ENCODE measurements around the gene ANKRD34A. TPM values are rescaled to one million over a fixed set of nuclear protein-coding genes. Genes with fewer than 3 reads are reported as not detected.

The ANKRD34A gene
- 1 to 10 TPM in 1 of 2 donors, under 1 TPM in 1; 0.82 to 1.2 TPM for total RNA-seq
- polyA plus RNA-seq (ENCODE audit: insufficient read length in 6 of 6): 1 to 10 TPM in 3 of 6 donors, under 1 TPM in 3; 0.73 to 1.3 (median 0.91) TPM
- long read RNA-seq, donor 1: 0 reads
- long read RNA-seq, donor 2: 0 reads
- long read RNA-seq, donor 3, partial matches to known transcripts: 83 of 108 reads
- long read RNA-seq, donor 3, other reads (novel, unspliced or antisense): 25 of 108 reads
- long read RNA-seq, donor 4: 0 reads
- long read RNA-seq, donor 5: 0 reads
- long read RNA-seq, donor 6: 0 reads
- long read RNA-seq, donor 7, partial matches to known transcripts: 30 of 49 reads
- long read RNA-seq, donor 7, other reads (novel, unspliced or antisense): 19 of 49 reads
- long read RNA-seq, donor 8, partial matches to known transcripts: 111 of 136 reads
- long read RNA-seq, donor 8, other reads (novel, unspliced or antisense): 25 of 136 reads
- long read RNA-seq, donor 9: 0 reads
- long read RNA-seq, donor 10: 0 reads
- long read RNA-seq, donor 11, partial matches to known transcripts: 45 of 85 reads
- long read RNA-seq, donor 11, other reads (novel, unspliced or antisense): 39 of 85 reads
- long read RNA-seq, donor 12, partial matches to known transcripts: 126 of 126 reads
- long read RNA-seq, donor 12, other reads (novel, unspliced or antisense): 0 of 126 reads

DNA sequence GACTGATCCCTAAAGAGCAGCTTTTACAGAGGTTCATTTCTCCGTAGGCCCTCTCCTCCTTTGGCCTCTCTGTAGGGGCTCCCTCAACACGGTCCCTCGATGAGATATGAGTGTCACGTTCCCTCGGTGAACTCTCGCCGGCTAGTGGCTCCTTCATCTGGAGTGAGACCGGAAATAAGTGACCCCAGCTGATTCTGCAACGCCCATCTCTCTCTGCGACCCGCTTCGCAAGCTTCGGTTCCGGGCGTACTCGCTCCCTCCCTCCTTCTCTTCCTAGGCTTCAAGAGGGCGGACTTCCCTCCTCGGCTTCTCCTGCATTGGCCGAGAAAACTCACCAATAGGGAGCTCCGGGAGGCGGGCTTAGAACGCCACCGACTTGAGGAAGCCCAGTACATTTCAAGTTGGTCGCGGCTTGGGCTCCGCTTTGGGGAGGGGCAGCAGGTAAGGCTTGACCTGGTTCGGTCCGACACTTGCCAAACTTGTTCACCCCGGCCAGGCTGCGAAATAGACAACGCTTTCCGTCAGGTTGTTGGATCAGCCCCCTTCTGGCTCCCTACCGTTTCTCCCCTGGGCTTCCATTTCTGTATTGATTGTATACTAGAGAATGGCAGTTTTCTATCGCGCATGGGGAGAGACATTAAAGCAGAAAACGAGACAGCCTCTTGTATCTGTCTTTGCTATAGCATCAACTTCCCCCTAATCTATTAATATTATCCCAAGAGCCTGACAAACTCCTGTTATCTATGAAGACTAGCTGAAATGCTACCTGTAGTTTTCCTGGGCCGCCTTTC is at the start of gene ANKRD34A, which contains the start of gene POLR3GL:
Gene ANKRD34A, minus strand, starts transcription at position 248 of the 791 bp plus-strand sequence. CDS start 2,816 bp downstream, outside the sequence.
Gene POLR3GL, plus strand, starts transcription at position 363 of the 791 bp plus-strand sequence. CDS start 10,176 bp downstream, outside the sequence.
- intact Hi-C loops (cut with DNase I): no loop called here
- peak; percentile 90 to 97 (median 97) for DNase-seq
- peaks cover 0 to 6% of the 10 kb centered on the region in 2 donors for H3K9me3 ChIP-seq
- peak; percentile 92 for ATAC-seq
- peak within 1 kb of the TSS; percentile 52 to 62 for H3K4me3 ChIP-seq
- H3K27me3 ChIP-seq: peaks cover 0 to 29% of the 10 kb centered on the region in 2 donors
- H3K36me3 ChIP-seq: no peaks in the 10 kb centered on the region
- peak within 1 kb of the TSS; percentile 83 to 91 for H3K27ac ChIP-seq
- TF ChIP-seq, protein P1, sequence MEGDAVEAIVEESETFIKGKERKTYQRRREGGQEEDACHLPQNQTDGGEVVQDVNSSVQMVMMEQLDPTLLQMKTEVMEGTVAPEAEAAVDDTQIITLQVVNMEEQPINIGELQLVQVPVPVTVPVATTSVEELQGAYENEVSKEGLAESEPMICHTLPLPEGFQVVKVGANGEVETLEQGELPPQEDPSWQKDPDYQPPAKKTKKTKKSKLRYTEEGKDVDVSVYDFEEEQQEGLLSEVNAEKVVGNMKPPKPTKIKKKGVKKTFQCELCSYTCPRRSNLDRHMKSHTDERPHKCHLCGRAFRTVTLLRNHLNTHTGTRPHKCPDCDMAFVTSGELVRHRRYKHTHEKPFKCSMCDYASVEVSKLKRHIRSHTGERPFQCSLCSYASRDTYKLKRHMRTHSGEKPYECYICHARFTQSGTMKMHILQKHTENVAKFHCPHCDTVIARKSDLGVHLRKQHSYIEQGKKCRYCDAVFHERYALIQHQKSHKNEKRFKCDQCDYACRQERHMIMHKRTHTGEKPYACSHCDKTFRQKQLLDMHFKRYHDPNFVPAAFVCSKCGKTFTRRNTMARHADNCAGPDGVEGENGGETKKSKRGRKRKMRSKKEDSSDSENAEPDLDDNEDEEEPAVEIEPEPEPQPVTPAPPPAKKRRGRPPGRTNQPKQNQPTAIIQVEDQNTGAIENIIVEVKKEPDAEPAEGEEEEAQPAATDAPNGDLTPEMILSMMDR (IDR thresholded peaks at IDR 0.05): no peak
- peaks cover 18 to 57% of the 10 kb centered on the region in 2 donors for H3K4me1 ChIP-seq

DNA sequence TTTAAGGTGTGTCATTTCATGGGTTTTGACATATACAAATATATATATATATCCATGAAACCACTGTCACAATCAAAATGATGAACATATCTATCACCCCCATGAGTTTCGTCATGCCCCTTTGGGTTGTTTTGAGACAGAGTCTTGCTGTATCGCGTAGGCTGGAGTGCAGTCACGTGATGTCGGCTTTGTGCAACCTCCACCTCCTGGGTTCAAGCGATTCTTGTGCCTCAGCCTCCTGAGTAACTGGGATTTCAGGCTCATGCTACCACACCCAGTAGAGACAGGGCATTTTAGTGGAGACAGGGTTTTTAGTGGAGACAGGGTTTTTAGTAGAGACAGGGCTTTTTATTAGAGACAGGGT is 49.2 kb upstream of the ANKRD34A start:
- Histone ChIP-seq H3K9me3 (no peaks in the 10 kb centered on the region), H3K27me3 (peaks cover 0 to 4% of the 10 kb centered on the region in 2 donors), H3K36me3 (no peaks in the 10 kb centered on the region), H3K4me1 (peaks cover 0 to 36% of the 10 kb centered on the region in 2 donors), H3K27ac (no peak overlapping the region), H3K4me3 (no peak overlapping the region)
- no peak for ATAC-seq
- intact Hi-C loops (cut with DNase I): loop anchor here in 1 of 2 donors (10.0 kb wide), 1 partner anchor 169 kb away; the partner anchor contains the start of gene NUDT17
- TF ChIP-seq, protein P1 (IDR thresholded peaks at IDR 0.05): no peak
- DNase-seq: no peak

DNA sequence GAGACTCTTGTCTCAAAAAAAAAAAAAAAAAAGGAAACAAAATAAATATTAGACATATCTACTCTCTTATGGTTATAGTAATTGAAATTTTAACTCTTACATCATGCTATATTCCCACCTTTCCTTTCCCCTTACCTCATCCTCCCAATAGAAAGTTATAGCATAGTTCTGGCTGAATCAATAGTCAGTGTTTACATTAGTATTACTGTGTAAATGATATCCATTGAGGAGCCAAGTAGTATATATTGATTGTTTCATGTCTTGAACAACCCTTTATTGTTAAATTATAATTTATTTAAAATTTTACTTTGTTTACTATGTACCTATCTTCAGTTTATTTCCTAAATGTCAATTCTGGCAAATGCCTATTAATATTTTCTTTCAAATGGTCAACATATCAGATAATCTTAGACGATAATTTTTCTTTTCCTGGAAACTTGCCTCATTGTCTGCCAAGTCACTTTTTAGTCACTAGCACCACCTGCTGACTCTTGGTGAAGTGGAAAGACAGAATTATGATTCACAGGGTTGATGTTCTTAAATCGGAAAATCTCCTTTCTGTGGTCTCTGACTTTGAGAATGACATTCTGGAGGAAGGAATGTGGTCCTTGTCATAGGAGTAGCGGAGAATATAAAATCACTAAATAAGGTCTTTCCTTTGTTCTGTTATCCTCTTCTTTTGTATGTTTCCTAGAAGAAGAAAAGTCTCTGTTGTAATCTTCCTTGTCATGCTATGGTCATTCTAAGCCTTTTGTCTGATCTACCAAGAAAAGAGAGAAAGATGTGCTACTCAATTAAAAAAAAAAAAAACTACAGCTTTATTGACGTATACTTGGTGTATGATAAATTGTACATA is 48.6 kb upstream of the ANKRD34A start:
- Histone ChIP-seq H3K4me3 (no peak overlapping the region), H3K27me3 (no peaks in the 10 kb centered on the region), H3K27ac (no peak overlapping the region), H3K9me3 (no peaks in the 10 kb centered on the region), H3K36me3 (no peaks in the 10 kb centered on the region), H3K4me1 (peaks cover 0 to 37% of the 10 kb centered on the region in 2 donors)
- peak; percentile 67 for ATAC-seq
- peak in 2 of 4 donors; percentile 63 to 73 for DNase-seq
- TF ChIP-seq, protein P1 (IDR thresholded peaks at IDR 0.05): peak; percentile 31 to 64
- intact Hi-C loops (cut with DNase I): loop anchor here in 1 of 2 donors (10.0 kb wide), 1 partner anchor 168 kb away; the partner anchor contains the start of gene NUDT17

DNA sequence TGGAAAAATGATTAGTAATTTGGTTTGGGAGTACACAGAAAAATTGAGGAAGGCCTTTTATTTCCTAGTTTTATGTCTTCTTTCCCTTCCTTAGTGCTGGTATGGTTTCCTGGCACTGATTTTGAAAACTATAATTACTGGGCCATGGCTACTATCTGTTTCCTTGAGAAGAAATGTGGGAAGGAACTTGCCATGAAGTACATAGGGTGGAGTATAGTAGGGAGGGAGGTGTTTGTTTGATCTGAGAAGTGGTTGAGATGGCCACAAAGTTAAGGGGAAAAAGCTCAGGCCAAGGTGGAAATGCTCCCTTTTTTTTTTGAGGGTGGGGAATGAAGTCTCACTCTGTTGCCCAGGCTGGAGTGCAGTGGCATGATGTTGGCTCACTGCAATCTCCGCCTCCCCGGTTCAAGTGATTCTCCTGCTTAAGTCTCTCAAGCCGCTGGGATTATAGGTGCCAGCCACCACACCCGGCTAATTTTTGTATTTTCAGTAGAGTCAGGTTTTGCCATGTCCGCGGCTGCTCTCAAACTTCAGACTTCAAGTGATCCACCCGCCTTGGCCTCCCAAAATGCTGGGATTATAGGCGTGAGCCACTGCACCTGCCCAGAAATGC is 45.9 kb upstream of the ANKRD34A start:
- peak in 1 of 4 donors; percentile 55 for DNase-seq
- H3K4me1 ChIP-seq: peaks cover 0 to 63% of the 10 kb centered on the region in 2 donors

More for the DNA sequence above, 45.9 kb upstream of the ANKRD34A start:
- Histone ChIP-seq H3K36me3 (no peaks in the 10 kb centered on the region), H3K4me3 (no peak overlapping the region), H3K27me3 (no peaks in the 10 kb centered on the region), H3K27ac (peak overlapping the region; percentile 66 to 73), H3K9me3 (no peaks in the 10 kb centered on the region)
- TF ChIP-seq, protein P1 (IDR thresholded peaks at IDR 0.05): no peak
- intact Hi-C loops (cut with DNase I): loop anchor here in 1 of 2 donors (2.0 to 10.0 kb wide), 2 partner anchors 33 to 165 kb away; partner anchors contain the start of gene NUDT17
- peak; percentile 80 for ATAC-seq

Data from left lung (tissue), 14 donors.